HG03097 (cell line): Measurements from ENCODE around the gene TOR1AIP2.

Experiments
- ATAC-seq: cut with Tn5 transposase; IDR thresholded peaks from one replicate; pipeline ENCODE4 v1.9.1; 2021; ENCODE audit not compliant: unreplicated experiment, low FRiP score

The TOR1AIP2 gene

DNA sequence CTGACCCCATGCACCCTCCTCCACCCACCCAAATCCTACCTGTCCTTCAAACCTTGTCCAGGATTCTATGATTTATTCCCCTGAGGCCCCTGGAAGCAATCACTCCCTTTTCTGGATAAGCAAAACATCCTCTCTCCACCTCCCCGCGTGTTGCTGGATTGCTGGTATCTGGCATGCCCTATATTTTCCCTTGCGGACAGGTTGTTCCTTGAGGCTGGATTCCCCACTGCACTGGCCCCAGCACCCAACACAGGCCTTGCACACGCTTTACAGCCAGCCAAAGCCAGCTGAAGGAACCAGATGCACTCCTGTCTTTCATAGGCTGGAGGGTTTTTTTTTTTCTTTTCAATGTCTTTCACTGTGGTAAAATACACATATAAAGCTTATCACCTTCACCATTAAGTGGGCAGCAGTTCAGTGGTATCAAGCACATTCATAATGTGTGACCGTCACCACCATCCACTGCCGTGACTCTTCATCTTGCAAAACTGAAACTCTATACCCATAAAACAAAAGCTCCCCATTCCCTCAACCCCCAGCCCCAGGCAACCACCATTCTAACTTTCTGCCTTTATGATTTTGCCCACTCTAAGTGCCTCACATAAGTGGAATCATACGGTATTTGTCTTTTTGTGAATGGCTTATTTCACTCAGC, 50.9 kb downstream of the TOR1AIP2 start:
- no peak for ATAC-seq

DNA sequence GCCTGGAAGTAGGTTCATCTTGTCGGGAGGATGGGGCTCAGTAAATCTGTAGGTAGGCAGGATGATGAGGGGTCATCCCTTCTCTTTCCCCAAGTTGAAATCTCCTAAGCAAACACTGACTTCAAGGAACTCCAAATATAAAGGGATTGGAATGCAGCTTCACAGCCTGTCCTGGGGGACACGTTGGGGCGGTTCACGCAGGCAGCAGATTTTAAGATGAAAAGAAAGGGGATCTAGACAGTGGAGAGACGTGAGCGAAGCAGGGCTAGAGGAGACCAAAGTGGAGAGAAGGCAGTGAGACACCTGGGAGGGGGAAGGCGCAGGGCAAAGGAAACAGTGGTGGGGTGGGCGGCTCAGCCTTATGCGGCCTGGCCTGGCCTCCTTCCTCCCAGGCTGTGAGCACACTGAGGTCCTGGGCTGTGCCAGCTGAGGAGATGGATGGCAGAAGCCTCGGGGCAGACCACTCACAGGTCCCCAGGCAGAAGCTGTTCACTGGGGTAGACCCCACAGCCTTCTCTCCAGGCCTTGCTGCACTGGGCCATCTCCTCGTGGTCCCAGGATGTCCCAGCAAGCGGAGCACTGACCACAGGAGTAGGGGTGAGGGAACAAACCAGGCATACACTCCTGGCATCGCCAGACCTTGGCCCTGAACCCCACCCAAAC, 51.7 kb downstream of the TOR1AIP2 start:
- no peak for ATAC-seq

DNA sequence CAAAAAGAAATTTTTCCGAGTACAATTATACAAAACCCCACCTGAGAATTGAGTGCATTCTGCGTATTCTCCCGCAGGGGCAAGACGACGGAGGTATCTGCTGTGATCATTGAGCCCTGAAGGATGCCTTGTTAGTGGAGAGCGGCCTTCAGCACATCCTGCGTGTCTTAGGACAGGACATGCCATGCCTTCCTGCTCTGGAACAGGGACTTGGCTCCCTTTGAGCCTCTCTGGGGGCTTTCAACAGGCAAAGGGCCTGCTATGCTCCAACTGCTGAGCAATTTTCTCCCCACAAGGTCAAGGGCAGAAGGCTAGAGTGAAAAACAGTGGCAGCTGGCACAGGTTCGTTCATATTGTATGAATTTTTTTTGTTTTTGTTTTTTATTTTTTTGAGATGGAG, 52.4 kb downstream of the TOR1AIP2 start:
- ATAC-seq: no peak

GRCh38 chr1:179824265-179824664, 53.3 kb downstream of the TOR1AIP2 start:
- no peak for ATAC-seq

GRCh38 chr1:179823693-179824092, 53.9 kb downstream of the TOR1AIP2 start:
- no peak for ATAC-seq

DNA sequence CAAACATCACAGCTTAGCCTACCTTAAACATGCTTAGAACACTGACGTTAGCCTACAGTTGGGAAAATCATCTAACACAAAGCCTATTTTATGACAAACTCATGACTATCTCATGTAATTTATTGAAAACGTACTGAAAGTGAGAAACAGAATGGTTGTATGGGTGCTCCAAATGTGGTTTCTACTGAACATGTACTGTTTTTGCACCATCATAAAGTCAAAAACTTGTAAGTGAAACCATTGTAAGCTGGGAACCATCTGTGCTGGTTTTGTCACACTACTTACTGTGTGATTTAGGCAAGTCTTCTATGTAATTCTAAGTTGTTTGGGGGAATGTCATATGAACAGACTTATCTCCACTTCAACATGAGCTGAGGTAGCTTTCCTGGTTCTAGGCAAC, 55.5 kb downstream of the TOR1AIP2 start:
- ATAC-seq: no peak

GRCh38 chr1:179821524-179821923, 56.1 kb downstream of the TOR1AIP2 start:
- no peak for ATAC-seq

DNA sequence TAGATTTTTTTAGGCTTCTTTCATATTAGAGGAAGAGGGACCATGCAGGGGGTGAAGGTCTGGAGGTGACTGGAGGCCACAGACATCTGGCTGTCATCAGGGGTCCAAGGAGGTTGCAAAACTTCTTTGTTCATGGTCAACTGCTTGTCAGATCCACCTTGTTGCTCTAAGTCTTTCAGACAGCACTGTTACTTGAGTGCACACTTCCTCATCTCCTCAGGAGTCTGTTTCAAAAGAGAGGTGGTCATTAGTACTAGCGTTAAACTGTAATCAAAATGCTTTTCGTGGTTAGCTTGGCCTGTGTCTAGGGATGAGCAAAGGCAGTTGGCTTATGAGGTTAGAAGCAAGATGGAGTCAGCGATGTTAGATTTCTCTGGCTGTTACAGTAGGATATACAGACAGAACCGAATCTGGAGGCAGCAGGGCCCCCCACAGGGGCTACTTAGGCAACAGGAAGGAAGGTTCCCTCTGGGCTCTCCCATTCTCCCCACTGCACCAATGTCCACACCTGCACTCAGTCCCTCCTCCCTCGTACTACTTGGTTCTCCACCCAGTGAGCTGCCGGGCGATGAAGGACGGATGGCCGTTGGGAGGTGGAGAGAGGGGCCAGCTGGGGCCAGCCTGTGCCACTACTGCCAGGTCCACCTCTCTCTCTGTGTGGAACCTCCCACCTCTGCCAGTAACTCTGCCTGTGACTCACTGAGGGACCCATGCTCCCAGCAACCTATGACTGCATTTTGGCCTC, 57.2 kb downstream of the TOR1AIP2 start:
- no peak for ATAC-seq

DNA sequence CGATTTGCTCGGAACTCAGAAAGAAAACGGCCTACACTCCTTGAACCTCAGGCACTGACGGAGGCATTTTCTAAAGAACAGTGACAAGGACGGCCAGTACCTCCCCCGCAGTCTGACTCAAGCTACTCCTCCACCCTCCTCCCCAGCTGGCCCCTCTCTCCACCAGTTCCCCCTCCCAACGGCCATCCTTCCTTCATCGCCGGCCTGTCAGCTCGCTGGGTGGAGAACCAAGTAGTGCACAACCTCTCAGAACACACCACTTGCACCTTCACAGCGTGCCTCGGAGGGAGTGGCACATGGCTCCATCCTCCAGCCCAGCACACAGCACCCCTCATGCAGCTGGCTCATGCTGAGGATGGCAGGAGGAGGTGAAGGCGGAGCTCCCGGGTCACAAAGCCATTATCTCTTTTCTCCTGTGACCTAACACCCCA, 58.8 kb downstream of the TOR1AIP2 start:
- ATAC-seq: no peak

DNA sequence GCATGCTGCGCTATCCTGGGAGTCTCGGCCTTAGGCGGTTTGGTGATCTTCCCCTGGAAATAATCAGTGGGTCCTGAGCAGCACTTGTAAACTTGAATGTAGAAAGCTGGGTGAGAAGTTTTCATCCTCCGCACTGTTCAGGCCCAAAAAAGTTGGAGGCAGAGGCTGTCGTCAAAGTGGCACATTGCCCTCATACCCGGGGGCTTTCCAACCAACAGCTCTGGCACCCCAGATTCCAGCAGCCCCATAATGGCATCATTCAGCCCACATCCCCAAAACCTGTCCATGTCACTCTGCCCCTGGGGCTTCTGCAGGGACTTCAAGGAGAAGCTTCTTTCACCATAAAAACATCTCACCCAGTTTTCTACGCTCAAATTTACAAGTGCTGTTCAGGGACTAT, 59.3 kb downstream of the TOR1AIP2 start:
- no peak for ATAC-seq

DNA sequence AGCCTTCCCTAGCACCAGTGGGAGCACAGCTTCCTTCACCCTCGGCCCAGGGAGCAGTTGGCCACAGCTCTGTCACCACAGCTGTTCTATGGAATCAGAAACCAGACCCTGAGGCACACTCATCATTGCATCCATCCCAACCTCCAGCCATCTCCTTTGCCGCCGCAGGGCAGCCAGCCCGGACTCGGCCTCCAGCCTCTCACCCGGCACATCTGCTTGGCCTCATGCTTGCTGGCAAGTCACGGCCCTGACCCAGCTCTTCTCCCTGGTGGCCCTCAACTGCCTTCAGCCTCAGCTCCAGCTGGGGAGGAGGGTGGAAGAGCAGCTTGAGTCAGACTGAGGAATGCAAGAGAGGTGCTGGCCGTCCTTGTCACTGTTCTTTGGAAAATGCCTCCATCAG, 59.8 kb downstream of the TOR1AIP2 start:
- no peak for ATAC-seq

GRCh38 chr1:179817056-179817455, 60.5 kb downstream of the TOR1AIP2 start:
- no peak for ATAC-seq

DNA sequence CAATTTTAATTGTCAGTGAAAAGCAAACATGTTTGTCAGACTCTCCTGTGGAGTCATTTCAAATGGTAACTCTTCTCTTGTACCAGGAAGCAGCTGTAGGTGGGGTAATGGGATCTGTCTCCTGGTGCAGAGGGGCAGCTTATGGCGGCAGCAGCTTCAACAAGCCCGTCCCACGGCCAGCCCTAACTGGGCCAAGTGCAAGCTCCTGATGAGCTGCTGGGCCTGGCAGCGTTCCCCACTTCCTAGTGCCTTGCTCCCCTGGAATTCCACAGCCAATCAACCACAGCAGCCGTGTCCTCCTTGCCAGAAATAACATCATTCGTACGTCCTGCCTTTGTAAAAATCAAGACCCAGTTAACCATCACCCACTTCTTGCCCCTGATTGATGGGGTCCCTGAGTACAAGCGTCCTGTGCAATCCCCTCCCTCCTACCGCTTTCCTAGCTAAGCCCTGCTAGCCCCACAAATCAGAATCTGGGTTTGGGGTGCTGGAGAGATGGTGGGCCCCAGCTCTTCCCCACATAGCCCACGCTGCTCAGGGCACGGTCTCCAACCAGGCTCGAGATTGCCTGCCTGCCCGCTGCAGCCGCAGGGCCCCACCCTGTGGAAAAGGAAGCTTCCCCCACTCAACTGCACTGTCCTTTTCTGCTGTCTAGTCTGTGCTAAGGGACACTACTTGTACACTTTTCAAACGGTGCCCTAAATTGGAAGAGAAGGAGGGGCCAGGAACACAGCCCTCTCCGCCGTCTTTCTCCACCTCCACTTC, 61.2 kb downstream of the TOR1AIP2 start:
- no peak for ATAC-seq

- no peak for ATAC-seq
Measured at GRCh38 chr1:179815641-179816040, 62.0 kb downstream of the TOR1AIP2 start.

- no peak for ATAC-seq
Measured at GRCh38 chr1:179814546-179814838, 63.1 kb downstream of the TOR1AIP2 start.

- ATAC-seq: no peak
Measured at GRCh38 chr1:179813626-179814545, 63.7 kb downstream of the TOR1AIP2 start.

- no peak for ATAC-seq
Measured at GRCh38 chr1:179812501-179813292, 64.9 kb downstream of the TOR1AIP2 start.

DNA sequence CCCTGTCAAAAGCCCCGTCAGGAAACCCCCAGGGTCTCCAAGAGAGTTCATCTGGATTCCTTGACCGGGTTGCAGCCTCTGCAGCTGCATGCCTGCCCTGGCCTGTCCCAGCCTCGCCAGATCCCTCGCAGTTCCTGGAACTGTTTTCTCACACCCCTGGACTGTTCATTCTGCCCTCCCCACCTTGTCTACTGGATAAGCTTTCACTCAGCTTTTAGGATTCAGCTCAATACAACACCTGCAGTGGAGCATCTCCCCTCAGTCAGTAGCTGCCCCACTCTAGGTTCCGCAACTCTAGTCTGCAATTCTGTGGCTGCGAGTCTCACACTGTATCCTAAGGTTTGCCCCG, 67.3 kb downstream of the TOR1AIP2 start:
- ATAC-seq: no peak

GRCh38 chr1:179809506-179810366, 67.9 kb downstream of the TOR1AIP2 start:
- no peak for ATAC-seq
